ENCODE results near the gene PHLDA1.
"Not testable (repeated sequence)": the region's sequence is repeated elsewhere in the genome, so short reads cannot be mapped to it uniquely, and the experiment has no call there.

Gene PHLDA1

DNA sequence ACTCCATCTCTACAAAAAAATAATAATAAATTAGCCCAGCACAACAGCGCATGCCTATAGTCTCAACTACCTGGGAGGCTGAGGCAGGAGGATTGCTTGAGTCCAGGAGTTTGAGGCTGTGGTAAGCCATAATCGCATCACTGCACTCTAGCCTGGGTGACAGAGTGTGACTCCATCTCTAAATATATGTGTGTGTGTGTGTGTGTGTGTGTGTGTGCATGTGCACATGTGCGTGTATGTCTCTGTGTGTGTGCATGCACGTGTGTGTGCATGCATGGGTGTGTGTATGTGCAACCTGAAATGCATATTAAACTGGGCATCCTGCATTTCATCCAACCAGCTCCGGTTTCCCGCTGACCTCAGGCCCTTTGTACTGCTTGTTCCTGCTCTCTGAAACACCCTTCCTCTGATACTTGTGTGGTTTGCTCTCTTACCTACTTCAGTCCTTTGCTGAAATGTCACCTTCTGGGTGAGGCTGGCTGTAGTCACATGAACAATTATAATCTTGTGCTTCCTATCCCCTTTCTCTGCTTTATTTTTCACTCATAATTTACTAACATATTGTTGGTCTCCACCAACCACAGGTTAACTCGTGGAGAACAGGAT lies 46.9 kb downstream of the PHLDA1 start:
- no peak for DNase-seq

- not testable (repeated sequence) for DNase-seq
Measured at GRCh38 chr12:75983851-75984250, 47.7 kb downstream of the PHLDA1 start.

GRCh38 chr12:75982979-75983660 lies 48.5 kb downstream of the PHLDA1 start:
- no peak for DNase-seq

DNA sequence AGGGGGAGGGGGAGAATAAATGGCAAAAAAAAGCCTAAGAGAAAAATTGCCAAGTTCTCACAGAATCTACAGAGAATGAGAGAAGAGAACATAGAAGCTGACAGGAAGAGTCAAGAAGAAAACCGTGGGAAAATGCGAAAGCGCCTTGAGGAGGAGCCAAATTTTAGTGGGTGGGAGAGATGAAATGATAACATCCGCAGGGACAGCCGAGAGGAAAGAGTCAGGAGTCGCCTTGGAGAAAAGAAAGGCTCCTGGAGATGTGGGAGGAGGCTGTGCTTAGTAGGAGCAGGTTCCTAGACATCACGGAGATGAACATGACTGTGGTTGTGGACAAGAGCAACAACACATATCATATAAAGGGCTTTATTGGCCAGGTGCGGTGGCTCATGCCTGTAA lies 49.4 kb downstream of the PHLDA1 start:
- DNase-seq, result no peak

DNA sequence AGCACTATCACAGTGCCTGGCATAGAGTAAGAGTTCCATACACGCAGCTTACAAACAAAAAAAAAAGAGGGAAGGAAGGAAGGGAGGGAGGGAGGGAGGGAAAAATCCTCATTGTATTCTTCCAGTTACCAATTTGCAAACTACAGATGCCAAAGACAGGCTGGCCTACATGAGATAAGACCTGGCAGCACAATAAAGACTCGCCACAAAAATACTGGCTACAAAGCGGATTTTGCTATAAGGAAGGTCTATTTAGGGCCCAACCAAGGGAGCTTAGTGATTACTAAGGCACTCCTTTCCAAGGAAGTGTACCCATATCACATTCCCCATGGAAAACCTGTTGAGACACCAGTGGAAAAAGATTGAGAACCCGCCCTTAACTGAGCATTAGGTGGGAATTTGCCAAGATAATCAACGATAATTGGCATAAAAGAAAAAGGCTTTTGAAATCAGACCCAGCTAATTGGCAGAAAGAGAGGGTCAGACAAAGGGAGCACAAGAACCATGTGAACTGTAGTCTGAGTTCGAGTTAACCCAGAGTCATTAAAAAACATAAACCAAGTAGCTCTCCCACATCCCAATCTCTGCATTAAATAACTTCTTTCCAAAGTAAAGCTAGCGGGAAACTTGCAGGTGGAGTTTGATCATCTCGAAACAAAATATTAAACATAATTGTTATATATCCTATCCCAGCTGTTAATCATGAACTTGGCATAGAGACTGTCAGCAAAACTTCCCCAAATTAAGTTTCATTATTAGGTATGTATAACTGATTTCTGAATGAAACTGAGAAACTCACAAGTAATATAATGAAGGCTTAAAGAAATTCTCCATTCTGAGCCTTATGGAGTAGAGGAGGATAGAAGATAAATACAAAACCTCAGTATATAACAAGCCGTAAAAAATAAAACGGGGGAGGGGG lies 50.1 kb downstream of the PHLDA1 start:
- DNase-seq, result no peak

DNA sequence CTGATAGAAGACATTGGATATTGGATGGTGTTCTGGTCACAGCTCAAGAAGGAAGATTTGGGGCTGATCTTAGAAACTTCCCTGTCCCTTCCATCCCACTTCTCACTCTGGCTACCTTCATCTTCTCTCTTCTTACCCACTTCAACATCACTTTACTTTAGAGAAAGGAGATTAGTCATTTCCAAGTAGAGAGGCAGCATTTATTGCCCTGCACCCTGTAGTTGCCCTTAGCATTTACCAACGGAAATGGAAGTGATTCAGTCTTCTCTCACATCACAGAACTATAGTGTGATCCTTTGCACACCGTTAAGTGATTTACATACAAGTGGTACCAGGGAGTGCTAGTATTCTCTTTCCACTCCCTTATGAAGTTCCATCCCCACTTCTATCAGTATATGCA lies 52.4 kb downstream of the PHLDA1 start:
- DNase-seq, result no peak

- no peak for DNase-seq
Measured at GRCh38 chr12:75978677-75979076, 52.9 kb downstream of the PHLDA1 start.

DNA sequence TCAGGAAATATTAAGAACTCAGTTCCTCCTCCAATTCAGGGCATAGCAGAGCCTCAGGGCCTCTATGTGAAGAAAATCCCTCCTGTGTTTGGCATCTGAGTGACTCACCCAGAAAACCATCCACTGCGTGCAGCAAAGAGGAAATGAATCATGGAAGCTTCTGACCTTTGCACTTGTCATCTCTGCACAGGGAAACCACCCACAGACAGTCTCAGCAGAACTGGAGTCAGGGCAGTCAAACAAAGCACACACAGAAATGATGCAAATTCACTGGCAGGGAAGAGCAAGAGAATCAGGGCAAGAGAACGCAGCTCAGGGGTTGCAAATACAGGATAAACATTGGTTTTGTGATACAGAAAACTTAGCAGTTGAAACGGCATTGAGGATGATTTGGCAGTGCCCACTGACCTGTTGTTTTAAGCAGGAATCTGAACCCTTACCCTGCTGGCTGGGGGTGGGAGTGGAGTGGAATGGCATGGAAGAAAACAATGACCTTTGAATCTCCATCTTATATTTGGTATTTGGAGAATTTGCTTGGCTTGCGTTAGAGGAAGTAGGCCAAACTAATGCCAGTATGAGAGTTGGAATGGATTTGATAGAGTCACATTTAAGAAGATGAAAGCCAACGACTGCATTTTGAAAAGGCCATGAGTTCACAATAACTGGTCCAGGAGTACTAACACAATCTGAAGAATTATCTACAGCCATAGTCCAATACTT lies 53.5 kb downstream of the PHLDA1 start:
- no peak for DNase-seq

GRCh38 chr12:75977590-75977951 lies 54.0 kb downstream of the PHLDA1 start:
- DNase-seq, result no peak

DNA sequence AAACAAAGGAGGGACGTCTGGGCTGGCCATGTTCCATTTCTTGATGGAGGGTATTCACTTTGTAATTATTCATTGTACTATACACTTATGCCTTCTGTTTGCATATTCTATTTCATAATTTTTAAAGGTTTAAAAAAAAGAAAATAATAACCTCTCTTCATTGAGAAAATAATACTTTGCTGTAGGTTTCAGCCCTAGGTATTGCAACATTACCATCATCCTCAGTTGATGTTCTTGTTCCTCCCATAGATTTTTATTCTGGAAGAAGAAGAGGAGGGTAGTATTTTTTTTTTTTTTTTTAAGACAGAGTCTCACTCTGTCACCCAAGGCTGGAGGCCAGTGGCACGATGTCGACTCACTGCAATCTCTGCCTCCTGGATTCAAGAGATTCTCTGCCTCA lies 54.7 kb downstream of the PHLDA1 start:
- no peak for DNase-seq

GRCh38 chr12:75976113-75976512 lies 55.5 kb downstream of the PHLDA1 start:
- DNase-seq, result no peak

GRCh38 chr12:75975702-75976101 lies 55.9 kb downstream of the PHLDA1 start:
- no peak for DNase-seq
